HUES6 (cell line): ENCODE results near the gene SDK2.

Source experiments
- H3K27ac ChIP-seq: 2 replicates; pipeline ENCODE4 v1.7.0; 2013; ENCODE audit warnings: low read depth, mild to moderate bottlenecking, low read length, inconsistent platforms
- H3K27me3 ChIP-seq: 2 replicates; pipeline ENCODE4 v1.6.1; 2013; ENCODE audit warnings: low read length; ENCODE audit not compliant: control insufficient read depth, insufficient read depth
- H3K36me3 ChIP-seq: 2 replicates; pipeline ENCODE4 v1.6.1; 2013; ENCODE audit warnings: low read length; ENCODE audit not compliant: control insufficient read depth, insufficient read depth
- H3K4me1 ChIP-seq: 2 replicates; pipeline ENCODE4 v1.6.1; 2013; ENCODE audit warnings: low read length; ENCODE audit not compliant: control insufficient read depth, insufficient read depth
- H3K4me3 ChIP-seq: 2 replicates; pipeline ENCODE4 v1.5.1; 2013; ENCODE audit warnings: low read depth, low read length
- H3K9ac ChIP-seq: one replicate; pipeline ENCODE4 v1.6.1; 2013; ENCODE audit warnings: mild to moderate bottlenecking, low read length
- H3K9me3 ChIP-seq: 2 replicates; pipeline ENCODE4 v1.6.1; 2013; ENCODE audit warnings: low read depth, low read length; ENCODE audit not compliant: control insufficient read depth, insufficient read depth

Gene SDK2

DNA sequence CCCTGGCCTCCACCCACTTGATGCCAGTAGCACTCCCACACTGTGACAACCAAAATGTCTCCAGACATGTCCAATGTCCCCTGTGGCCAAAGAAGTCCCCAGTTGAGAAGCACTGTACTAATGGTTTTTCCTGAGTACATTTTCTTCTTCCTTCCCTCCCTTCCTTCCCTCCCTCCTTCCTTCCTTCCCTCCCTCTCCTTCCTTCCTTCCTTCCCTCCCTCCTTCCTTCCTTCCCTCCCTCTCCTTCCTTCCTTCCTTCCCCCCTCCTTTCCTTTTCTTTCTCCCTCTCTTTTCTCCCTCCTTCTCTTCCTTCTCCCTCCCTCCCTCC, 255.7 kb downstream of the SDK2 start:
- Histone ChIP-seq H3K4me1 (peaks cover 9% of the 10 kb centered on the region; the same call in 1 of the 2 replicates), H3K27me3 (no peaks in the 10 kb centered on the region), H3K9ac (no peak overlapping the region), H3K27ac (no peak overlapping the region), H3K9me3 (no peaks in the 10 kb centered on the region), H3K4me3 (no peak overlapping the region), H3K36me3 (no peaks in the 10 kb centered on the region)

DNA sequence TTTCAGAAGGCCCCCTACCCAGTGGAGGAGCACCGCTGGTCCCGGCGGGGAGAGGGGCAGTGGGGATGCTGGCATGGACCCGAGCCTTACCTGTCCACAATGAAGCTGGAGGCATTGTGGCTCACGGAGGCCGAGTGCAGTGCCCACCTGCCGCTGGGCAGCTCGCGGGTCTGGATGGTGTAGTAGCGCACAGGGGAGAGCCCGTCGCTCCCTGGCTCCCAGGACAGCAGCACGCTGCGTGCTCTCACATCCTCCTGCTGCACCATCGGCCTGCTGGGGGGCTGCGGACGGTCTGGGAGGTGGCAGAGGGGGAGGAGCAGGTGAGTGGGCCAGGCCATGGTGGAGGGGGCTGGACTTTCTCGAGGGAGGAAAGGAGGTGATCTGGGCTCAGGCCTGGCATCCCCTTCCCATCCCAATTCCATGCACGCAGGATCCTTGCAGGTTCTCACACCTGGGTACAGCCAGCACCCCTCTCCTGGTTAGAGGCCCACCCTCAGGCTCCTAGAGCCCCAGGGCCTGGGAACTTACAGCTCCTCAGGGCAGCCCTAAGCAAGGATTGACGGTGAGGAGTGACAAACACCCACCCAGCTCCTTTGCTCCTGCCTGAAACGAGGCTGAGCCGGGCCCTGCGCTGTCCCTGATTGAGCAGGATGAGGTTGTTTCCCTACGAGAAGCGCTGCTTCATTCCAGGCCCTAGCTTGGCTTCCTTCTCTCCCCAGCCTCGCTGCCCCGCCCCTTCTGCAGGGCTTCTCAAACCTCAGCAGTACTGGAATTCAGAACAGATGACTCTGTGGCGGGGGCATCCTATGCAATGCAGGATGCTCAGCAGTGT, 256.3 kb downstream of the SDK2 start:
- Histone ChIP-seq H3K9ac (no peak overlapping the region), H3K4me3 (no peak overlapping the region), H3K9me3 (no peaks in the 10 kb centered on the region), H3K27ac (no peak overlapping the region), H3K27me3 (no peaks in the 10 kb centered on the region), H3K36me3 (no peaks in the 10 kb centered on the region), H3K4me1 (peaks cover 9% of the 10 kb centered on the region; the same call in 1 of the 2 replicates)

DNA sequence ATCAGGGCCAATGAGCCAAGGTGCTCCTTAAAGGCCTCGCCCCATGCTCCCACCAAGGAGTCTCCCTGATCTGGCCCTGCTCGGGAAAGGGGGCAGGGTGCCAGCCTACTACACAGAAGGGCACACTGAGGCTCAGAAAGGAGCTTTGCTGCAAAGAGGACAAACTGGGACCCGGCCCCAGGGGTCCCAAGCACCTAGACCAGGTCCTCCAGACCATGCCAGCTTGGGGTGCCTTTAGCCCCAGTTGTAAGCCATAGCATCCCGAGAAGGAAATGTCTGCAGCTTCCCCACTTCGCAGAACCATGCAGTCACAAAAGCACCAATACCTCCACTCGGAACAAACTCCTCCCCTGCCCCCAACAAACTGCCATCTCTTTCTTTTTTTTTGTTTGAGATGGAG, 257.7 kb downstream of the SDK2 start:
- Histone ChIP-seq H3K9ac (no peak overlapping the region), H3K9me3 (no peaks in the 10 kb centered on the region), H3K36me3 (no peaks in the 10 kb centered on the region), H3K27ac (no peak overlapping the region), H3K27me3 (no peaks in the 10 kb centered on the region), H3K4me1 (peaks cover 9% of the 10 kb centered on the region; the same call in 1 of the 2 replicates), H3K4me3 (no peak overlapping the region)

DNA sequence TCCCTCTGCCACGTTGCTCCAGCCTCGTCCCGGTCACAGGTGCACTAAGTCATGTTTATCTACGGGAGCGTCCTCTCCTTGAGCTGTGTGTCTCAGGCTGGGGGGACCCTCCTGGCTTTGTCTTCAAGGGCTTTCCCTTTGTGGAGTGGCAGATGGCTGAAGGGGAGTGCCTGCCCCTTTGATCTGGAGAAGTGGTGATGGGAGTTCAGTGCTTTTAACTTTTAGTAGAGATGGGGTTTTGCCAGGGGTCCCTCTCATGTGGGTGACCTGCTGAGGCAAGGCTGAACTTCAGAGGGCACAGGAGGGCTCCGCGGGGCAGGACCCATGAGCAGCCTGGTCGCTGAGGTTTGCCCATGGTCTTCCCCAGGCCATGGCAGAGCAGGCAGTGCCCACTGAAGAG, 259.3 kb downstream of the SDK2 start:
- Histone ChIP-seq H3K4me1 (peaks cover 14% of the 10 kb centered on the region; the same call in 1 of the 2 replicates), H3K27ac (no peak overlapping the region), H3K9ac (no peak overlapping the region), H3K27me3 (no peaks in the 10 kb centered on the region), H3K9me3 (no peaks in the 10 kb centered on the region), H3K36me3 (no peaks in the 10 kb centered on the region), H3K4me3 (no peak overlapping the region)

DNA sequence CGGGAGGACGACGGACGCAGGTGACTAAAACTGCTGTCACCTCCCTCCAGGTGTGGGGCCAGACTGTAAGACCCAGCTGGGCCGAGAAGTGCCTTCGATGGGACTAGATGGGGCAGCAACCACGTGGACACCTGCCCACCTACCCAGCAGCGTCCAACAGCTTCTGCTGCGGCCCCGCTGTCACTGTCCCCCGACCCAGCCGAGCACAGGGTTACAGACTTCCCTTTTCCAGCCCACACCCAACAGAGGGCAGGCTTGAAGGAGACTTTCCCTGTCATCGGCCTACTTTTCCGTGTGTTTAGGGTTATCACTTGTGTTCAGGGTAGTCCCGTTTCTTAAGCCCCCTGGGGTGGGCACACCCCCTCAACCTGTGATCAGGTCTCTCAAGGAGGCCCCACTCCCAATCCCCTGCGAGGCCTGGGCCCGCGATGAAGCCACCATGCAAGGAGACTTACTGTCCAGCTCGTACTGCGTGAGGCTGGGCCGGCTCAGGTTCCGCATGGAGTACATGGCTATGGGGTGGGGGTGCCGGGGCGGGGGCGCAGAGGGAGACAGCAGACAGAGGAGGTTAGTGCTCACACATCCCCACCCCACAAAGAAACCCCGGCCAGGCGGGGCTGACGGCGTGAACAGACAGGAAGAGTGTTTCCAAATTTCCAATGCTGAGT, 263.7 kb downstream of the SDK2 start:
- Histone ChIP-seq H3K27me3 (no peaks in the 10 kb centered on the region), H3K9me3 (no peaks in the 10 kb centered on the region), H3K36me3 (peaks cover 4% of the 10 kb centered on the region), H3K27ac (no peak overlapping the region), H3K9ac (peak overlapping the region; percentile 32), H3K4me3 (no peak overlapping the region), H3K4me1 (peaks cover 7% of the 10 kb centered on the region; the same call in 1 of the 2 replicates)

DNA sequence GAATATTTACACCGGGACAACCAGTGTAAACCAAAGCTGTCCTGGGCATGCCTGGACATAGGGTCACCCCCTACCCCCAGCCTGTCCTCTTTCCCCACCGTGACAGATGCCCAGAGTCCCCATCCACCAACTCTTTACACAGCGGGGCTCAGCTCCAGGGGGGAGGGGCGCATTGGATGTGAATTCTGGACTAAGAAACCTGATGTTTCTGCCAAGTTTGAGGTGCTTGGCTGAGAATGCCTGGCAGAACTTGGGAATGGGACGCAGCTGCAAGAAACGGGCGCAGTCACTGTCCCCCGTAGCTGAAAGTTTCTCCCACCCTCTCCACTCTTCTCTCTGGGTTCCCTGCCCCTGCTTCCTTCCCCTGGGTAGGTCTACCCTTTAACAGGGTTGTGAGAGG, 264.4 kb downstream of the SDK2 start:
- Histone ChIP-seq H3K27me3 (no peaks in the 10 kb centered on the region), H3K4me3 (no peak overlapping the region), H3K9ac (peak overlapping the region; percentile 32), H3K27ac (no peak overlapping the region), H3K4me1 (peaks cover 7% of the 10 kb centered on the region; the same call in 1 of the 2 replicates), H3K36me3 (peaks cover 4% of the 10 kb centered on the region), H3K9me3 (no peaks in the 10 kb centered on the region)

DNA sequence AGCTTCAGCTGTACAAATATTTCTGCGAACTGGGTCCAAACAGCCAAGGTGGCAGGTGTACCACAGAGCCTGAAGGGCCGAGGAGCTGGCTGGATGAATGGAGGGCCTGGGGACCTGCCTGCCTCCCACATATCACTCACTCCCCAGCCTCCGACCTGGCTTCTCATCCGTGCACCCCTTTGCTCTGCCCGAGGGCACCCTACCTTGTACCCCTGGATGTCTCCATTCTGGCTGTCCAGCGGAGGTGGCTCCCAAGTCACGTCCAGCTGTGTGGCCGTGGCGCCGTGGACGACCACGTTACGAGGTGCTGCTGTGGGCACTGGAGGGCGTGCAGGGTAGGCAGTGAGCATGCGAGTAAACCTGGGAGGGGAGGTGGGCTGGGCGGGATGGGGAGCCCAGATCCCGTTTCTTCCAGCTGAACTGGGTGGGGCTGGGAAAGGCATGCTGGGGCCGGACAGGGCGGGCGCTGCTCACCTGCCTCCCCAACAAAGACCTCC, 265.2 kb downstream of the SDK2 start:
- H3K4me1 ChIP-seq, result peaks cover 7% of the 10 kb centered on the region; the same call in 1 of the 2 replicates
- no peaks in the 10 kb centered on the region for H3K27me3 ChIP-seq
- peaks cover 4% of the 10 kb centered on the region for H3K36me3 ChIP-seq
- H3K9ac ChIP-seq, result no peak overlapping the region
- no peaks in the 10 kb centered on the region for H3K9me3 ChIP-seq
- H3K27ac ChIP-seq, result no peak overlapping the region
- H3K4me3 ChIP-seq, result no peak overlapping the region

DNA sequence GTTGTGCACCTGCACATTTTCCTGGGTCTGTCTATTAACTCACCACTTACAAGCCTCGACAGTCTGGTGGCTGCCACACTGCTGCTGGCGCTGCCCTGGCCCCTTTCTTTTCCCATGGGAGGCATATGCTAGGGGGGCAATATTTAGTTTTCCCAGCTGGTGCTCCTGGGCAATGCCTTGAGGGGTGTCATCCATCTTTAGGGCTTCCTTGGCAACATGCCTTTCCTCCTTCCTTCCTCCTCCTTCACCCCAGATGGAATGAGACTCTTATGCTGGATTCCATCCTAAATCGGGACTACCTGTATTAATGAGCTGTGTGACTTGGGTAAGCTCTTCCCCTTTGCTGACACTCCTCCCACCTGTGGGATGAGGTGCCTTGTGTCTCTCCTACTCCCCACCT, 267.6 kb downstream of the SDK2 start:
- no peak overlapping the region for H3K27ac ChIP-seq
- peaks cover 7% of the 10 kb centered on the region; the same call in 1 of the 2 replicates for H3K4me1 ChIP-seq
- H3K9me3 ChIP-seq, result no peaks in the 10 kb centered on the region
- H3K36me3 ChIP-seq, result peaks cover 4% of the 10 kb centered on the region
- no peak overlapping the region for H3K9ac ChIP-seq
- H3K27me3 ChIP-seq, result no peaks in the 10 kb centered on the region
- no peak overlapping the region for H3K4me3 ChIP-seq

DNA sequence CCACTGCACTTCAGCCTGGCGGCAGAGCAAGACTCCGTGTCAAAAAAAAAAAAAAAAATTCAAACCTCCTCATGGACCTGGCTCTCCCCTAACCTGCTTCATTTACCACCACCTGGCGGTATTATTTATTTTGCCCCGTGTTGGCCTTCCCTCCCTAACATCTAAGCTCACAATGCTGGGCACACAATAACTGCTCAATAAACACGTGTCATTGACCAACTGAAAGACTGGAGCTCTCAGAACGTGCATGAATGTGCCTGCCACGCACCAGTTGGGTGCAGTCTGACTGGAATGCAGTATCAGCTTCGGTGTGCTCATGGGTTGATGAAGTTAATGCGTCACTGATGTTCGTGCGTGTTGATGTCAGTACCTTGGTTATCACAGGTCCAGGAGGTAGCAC, 268.1 kb downstream of the SDK2 start:
- Histone ChIP-seq H3K4me3 (no peak overlapping the region), H3K36me3 (peaks cover 4% of the 10 kb centered on the region), H3K27ac (no peak overlapping the region), H3K9me3 (no peaks in the 10 kb centered on the region), H3K4me1 (peaks cover 7% of the 10 kb centered on the region; the same call in 1 of the 2 replicates), H3K27me3 (no peaks in the 10 kb centered on the region), H3K9ac (no peak overlapping the region)

DNA sequence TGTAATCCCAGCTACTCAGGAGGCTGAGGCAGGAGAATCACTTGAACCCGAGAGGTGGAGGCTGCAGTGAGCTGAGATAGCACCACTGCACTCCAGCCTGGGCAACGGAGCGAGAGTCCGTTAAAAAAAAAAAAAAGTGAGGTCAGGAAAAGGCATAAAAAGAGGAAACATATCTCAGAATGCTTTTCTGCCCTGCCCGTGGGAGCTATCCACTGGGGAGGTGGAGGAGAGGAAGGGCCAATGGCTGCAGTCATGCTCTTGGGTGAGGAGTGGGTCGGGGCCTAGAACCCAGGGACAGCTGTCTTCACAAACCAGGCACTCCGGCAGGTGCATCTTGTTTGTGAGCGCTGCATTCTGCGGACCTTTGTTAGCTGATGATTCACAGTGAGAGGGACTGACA, 272.4 kb downstream of the SDK2 start:
- H3K36me3 ChIP-seq, result peaks cover 4% of the 10 kb centered on the region
- H3K4me1 ChIP-seq, result peaks cover 6% of the 10 kb centered on the region; the same call in 1 of the 2 replicates
- H3K27ac ChIP-seq, result no peak overlapping the region
- H3K9me3 ChIP-seq, result no peaks in the 10 kb centered on the region
- no peak overlapping the region for H3K4me3 ChIP-seq
- H3K27me3 ChIP-seq, result no peaks in the 10 kb centered on the region
- H3K9ac ChIP-seq, result no peak overlapping the region

DNA sequence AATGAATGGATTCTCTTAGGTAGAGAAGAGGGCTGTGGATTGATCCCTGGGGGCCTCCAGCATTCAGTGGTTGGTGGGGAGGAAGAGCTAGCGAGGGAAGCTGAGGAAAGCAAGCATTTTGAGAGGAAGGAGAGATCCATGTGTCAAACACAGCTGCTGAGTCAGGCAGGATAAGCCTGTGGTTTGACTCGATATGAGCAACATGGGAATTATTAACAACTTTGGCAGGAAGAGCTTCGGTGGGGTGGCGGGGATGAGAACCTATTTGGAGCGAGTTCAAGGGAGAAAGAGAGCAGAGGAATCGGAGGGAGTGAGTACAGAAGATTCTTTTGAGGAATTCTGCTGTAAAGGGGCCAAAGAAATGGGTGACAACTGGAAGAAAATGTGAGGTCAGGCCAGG, 273.0 kb downstream of the SDK2 start:
- peaks cover 9% of the 10 kb centered on the region for H3K4me1 ChIP-seq
- H3K27ac ChIP-seq, result no peak overlapping the region
- H3K9ac ChIP-seq, result no peak overlapping the region
- H3K9me3 ChIP-seq, result no peaks in the 10 kb centered on the region
- H3K27me3 ChIP-seq, result no peaks in the 10 kb centered on the region
- H3K36me3 ChIP-seq, result peaks cover 2% of the 10 kb centered on the region
- H3K4me3 ChIP-seq, result no peak overlapping the region
